Measurements from ENCODE around the gene SLIT3. TPM values are rescaled to one million over a fixed set of nuclear protein-coding genes. Genes with fewer than 3 reads are reported as not detected.

The SLIT3 gene
- total RNA-seq, 4 donors from 2014 or later = 6.8 to 23.1 (median 13.3) TPM

DNA sequence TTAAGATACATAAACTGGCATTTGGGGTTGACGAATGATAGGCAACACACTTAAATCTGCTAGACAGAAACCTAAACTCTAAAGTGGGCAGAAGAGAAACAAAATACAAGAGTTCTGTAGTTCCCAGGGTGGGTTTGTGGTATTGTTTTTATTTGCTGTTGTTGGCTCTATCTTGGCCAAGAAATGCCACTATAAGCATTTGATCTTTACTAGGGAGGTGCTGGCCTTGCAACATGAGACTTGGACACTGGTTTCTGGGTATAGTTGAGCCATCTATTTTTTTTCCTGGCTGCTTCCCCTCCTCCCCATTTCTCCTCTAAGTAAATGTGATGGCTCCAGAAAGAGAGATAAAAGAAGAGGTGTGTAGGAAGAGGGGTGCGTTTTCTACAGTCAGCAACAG, 251.2 kb downstream of the SLIT3 start:
- Histone ChIP-seq H3K9me3 (no peaks in the 10 kb centered on the region), H3K4me3 (no peak overlapping the region), H3K36me3 (no peaks in the 10 kb centered on the region), H3K4me1 (no peaks in the 10 kb centered on the region), H3K27me3 (no peaks in the 10 kb centered on the region), H3K27ac (no peak overlapping the region)
- DNase-seq = no peak
- TF ChIP-seq POLR2A (IDR thresholded peaks at IDR 0.05) = no peak
- TF ChIP-seq CTCF (IDR thresholded peaks at IDR 0.05) = no peak

GRCh38 chr5:169048181-169049125, 252.5 kb downstream of the SLIT3 start:
- H3K36me3 ChIP-seq = no peaks in the 10 kb centered on the region
- TF ChIP-seq CTCF (IDR thresholded peaks at IDR 0.05) (no peak), POLR2A (IDR thresholded peaks at IDR 0.05) (no peak)
- H3K9me3 ChIP-seq = no peaks in the 10 kb centered on the region
- H3K4me1 ChIP-seq = no peaks in the 10 kb centered on the region
- H3K27ac ChIP-seq = no peak overlapping the region
- H3K4me3 ChIP-seq = no peak overlapping the region
- no peak for DNase-seq
- no peaks in the 10 kb centered on the region for H3K27me3 ChIP-seq

GRCh38 chr5:169044962-169045361, 256.0 kb downstream of the SLIT3 start:
- TF ChIP-seq CTCF (IDR thresholded peaks at IDR 0.05) (no peak), POLR2A (IDR thresholded peaks at IDR 0.05) (no peak)
- Histone ChIP-seq H3K36me3 (no peaks in the 10 kb centered on the region), H3K4me1 (no peaks in the 10 kb centered on the region), H3K9me3 (no peaks in the 10 kb centered on the region), H3K27me3 (no peaks in the 10 kb centered on the region), H3K4me3 (no peak overlapping the region), H3K27ac (no peak overlapping the region)
- no peak for DNase-seq

DNA sequence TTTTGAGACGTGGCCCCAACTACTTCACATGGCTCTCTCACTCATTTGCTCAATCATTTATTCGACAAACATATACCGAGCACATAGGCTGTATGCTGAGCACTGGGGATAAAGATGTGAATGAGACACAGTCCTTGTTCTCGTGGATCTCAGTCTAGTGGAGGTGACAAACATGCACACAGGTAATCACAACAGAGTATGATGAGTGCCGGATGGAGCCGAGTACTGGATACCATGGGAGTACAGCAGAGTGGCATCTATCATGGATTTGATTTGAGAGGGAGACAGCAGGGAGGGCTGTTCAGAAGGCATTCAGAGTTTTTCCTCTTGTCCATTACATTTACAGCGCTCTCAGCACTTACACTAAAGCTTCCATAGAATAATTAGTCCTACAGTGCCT, 259.8 kb downstream of the SLIT3 start:
- H3K9me3 ChIP-seq = no peaks in the 10 kb centered on the region
- H3K27ac ChIP-seq = no peak overlapping the region
- H3K36me3 ChIP-seq = no peaks in the 10 kb centered on the region
- no peak for DNase-seq
- H3K4me1 ChIP-seq = no peaks in the 10 kb centered on the region
- no peaks in the 10 kb centered on the region for H3K27me3 ChIP-seq
- H3K4me3 ChIP-seq = no peak overlapping the region
- no peak for TF ChIP-seq POLR2A (IDR thresholded peaks at IDR 0.05)
- TF ChIP-seq CTCF (IDR thresholded peaks at IDR 0.05) = no peak

DNA sequence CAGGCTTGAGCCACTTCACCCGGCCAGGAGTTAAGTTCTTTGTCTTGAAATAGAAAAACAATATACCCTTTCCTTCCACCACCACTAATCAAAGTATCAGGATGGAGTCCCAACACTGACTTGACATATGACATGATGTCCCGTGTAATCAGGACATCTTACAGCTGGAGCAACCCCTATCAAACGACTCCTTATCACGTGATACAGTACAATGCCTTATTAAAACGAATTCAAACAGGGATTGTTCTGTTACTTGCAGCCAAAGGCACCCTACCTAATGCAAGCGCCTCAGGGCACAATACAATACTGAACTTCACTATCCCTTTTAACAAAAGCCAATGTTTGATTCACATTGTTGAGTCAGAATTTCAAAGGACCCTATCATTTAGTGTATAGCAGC, 261.3 kb downstream of the SLIT3 start:
- H3K4me3 ChIP-seq = no peak overlapping the region
- no peak for DNase-seq

More for the DNA sequence above, 261.3 kb downstream of the SLIT3 start:
- Histone ChIP-seq H3K36me3 (no peaks in the 10 kb centered on the region), H3K4me1 (no peaks in the 10 kb centered on the region), H3K27me3 (no peaks in the 10 kb centered on the region), H3K27ac (no peak overlapping the region), H3K9me3 (no peaks in the 10 kb centered on the region)
- no peak for TF ChIP-seq CTCF (IDR thresholded peaks at IDR 0.05)
- TF ChIP-seq POLR2A (IDR thresholded peaks at IDR 0.05) = no peak

Data from Peyer's patch (tissue), 4 donors.